SK-N-SH treated with all-trans-retinoic acid at 6 μM for 48 hours (cell line): ENCODE measurements around the gene PXK.

Experiments used
- ATAC-seq: fragments of 200-7000 bp; cut with Tn5 transposase; 3 replicates; pipeline ENCODE4 v1.9.1; 2020; ENCODE audit warnings: mild to moderate bottlenecking, moderate library complexity
- CREB5 ChIP-seq: fragments of 250-450 bp; sonication (Bioruptor Pico); IDR thresholded peaks from 2 replicates; pipeline ENCODE4 v1.5.1; 2020; ENCODE audit warnings: low read depth, mild to moderate bottlenecking, moderate library complexity
- ESRRG ChIP-seq: fragments of 250-450 bp; sonication (Bioruptor Pico); IDR thresholded peaks from 2 replicates; pipeline ENCODE4 v1.6.1; 2021; ENCODE audit warnings: mild to moderate bottlenecking
- GLIS3 ChIP-seq: fragments of 250-450 bp; sonication (Bioruptor Pico); IDR thresholded peaks from 2 replicates; pipeline ENCODE4 v1.5.0; 2020; ENCODE audit warnings: mild to moderate bottlenecking, moderate library complexity
- ISL1 ChIP-seq: fragments of 250-450 bp; sonication (Bioruptor Pico); IDR thresholded peaks from 2 replicates; pipeline ENCODE4 v2.1.2; 2022; ENCODE audit warnings: mild to moderate bottlenecking, moderate library complexity
- OSR1 ChIP-seq: fragments of 250-450 bp; sonication (Bioruptor Pico); IDR thresholded peaks from 2 replicates; pipeline ENCODE4 v1.8.0; 2022; ENCODE audit warnings: moderate library complexity, mild to moderate bottlenecking, inconsistent platforms
- PATZ1 ChIP-seq: fragments of 250-450 bp; sonication (Bioruptor Pico); IDR thresholded peaks from 2 replicates; pipeline ENCODE4 v1.8.0; 2020; ENCODE audit warnings: mild to moderate bottlenecking, moderate library complexity, borderline replicate concordance
- PPARA ChIP-seq: fragments of 250-450 bp; sonication (Bioruptor Pico); IDR thresholded peaks from 2 replicates; pipeline ENCODE4 v1.5.0; 2020; ENCODE audit warnings: mild to moderate bottlenecking, borderline replicate concordance
- RARB ChIP-seq: fragments of 250-450 bp; sonication (Bioruptor Pico); IDR thresholded peaks from 2 replicates; pipeline ENCODE4 v1.8.0; 2021; ENCODE audit warnings: mild to moderate bottlenecking, moderate library complexity
- SNAI2 ChIP-seq: fragments of 250-450 bp; sonication (Bioruptor Pico); IDR thresholded peaks from 2 replicates; pipeline ENCODE4 v1.5.0; 2020; ENCODE audit warnings: mild to moderate bottlenecking, moderate library complexity
- TCF4 ChIP-seq: fragments of 250-450 bp; sonication (Bioruptor Pico); IDR thresholded peaks from 2 replicates; pipeline ENCODE4 v1.8.0; 2021; ENCODE audit warnings: mild to moderate bottlenecking, moderate library complexity, borderline replicate concordance
- TOX ChIP-seq: fragments of 250-450 bp; sonication (Bioruptor Pico); IDR thresholded peaks from 2 replicates; pipeline ENCODE4 v1.8.0; 2021; ENCODE audit warnings: mild to moderate bottlenecking, moderate library complexity, borderline replicate concordance
- TSHZ2 ChIP-seq: fragments of 250-450 bp; sonication (Bioruptor Pico); IDR thresholded peaks from 2 replicates; pipeline ENCODE4 v1.5.0; 2020; ENCODE audit warnings: mild to moderate bottlenecking, moderate library complexity
- ZC3H10 ChIP-seq: fragments of 250-450 bp; sonication (Bioruptor Pico); IDR thresholded peaks from 2 replicates; pipeline ENCODE4 v1.5.1; 2021; ENCODE audit warnings: mild to moderate bottlenecking, moderate library complexity
- ZFP3 ChIP-seq: fragments of 250-450 bp; sonication (Bioruptor Pico); IDR thresholded peaks from 2 replicates; pipeline ENCODE4 v1.5.0; 2020; ENCODE audit warnings: mild to moderate bottlenecking, moderate library complexity
- ZFP30 ChIP-seq: fragments of 450-650 bp; formaldehyde crosslinking; IDR thresholded peaks from 2 replicates; pipeline ENCODE4 v1.5.0; 2022; ENCODE audit warnings: mild to moderate bottlenecking, moderate library complexity
- ZNF565 ChIP-seq: fragments of 450-650 bp; formaldehyde crosslinking; conservative IDR thresholded peaks from 2 replicates; pipeline ENCODE4 v1.5.0; 2020; ENCODE audit warnings: low read depth, mild to moderate bottlenecking, moderate library complexity
- ZNF70 ChIP-seq: fragments of 450-650 bp; formaldehyde crosslinking; IDR thresholded peaks from 2 replicates; pipeline ENCODE4 v1.5.0; 2020; ENCODE audit warnings: mild to moderate bottlenecking, moderate library complexity
- ZNF8 ChIP-seq: fragments of 450-650 bp; formaldehyde crosslinking; IDR thresholded peaks from 2 replicates; pipeline ENCODE4 v1.5.0; 2020; ENCODE audit warnings: mild to moderate bottlenecking, moderate library complexity
- TF ChIP-seq, protein P1 (sequence below): fragments of 250-450 bp; sonication (Bioruptor Pico); IDR thresholded peaks from 2 replicates; pipeline ENCODE4 v1.8.0; 2021; ENCODE audit warnings: low read depth, mild to moderate bottlenecking, moderate library complexity, borderline replicate concordance

The PXK gene

DNA sequence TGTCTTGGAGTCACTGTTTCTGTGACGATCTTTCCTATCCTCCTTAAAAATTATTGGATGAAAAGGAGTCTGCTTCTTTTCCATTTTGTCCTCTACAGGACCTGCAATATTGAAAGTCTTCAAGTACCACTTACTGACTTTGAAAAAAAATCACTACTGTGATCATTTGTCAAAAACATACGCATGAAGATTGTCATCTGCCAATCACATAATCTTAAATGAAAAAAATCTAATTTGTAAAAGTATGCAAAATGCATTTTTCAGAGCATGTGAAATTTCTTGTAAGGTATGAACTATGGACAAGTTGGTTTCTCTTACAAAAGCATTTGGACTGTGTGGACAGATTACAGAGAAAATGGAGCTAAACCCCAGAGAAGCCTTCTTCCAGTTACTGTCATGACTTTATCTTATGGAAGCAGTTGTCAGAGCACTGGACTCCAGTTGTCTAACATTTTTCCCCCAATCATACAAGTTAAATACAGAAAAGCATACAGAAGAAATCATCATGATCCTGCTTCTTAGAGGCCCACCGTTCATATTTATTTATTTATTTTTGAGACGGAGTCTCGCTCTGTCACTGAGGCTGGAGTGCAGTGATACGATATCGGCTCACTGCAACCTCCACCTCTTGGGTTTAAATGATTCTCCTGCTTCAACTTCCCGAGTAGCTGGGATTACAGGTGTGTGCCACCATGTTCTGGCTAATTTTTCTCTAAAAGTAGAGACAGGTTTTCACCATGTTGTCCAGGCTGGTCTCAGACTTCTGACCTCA lies 3.4 kb upstream of the PXK start:
- ATAC-seq: no peak
- TF ChIP-seq ESRRG (CRISPR knock-in tag) (no peak), SNAI2 (CRISPR knock-in tag) (no peak), ZNF70 (CRISPR knock-in tag) (no peak), PATZ1 (CRISPR knock-in tag) (no peak), ZNF565 (CRISPR knock-in tag) (no peak), TOX (no peak), TCF4 (no peak), TSHZ2 (CRISPR knock-in tag) (no peak), OSR1 (CRISPR knock-in tag) (no peak), RARB (CRISPR knock-in tag) (no peak)
- TF ChIP-seq, protein P1, sequence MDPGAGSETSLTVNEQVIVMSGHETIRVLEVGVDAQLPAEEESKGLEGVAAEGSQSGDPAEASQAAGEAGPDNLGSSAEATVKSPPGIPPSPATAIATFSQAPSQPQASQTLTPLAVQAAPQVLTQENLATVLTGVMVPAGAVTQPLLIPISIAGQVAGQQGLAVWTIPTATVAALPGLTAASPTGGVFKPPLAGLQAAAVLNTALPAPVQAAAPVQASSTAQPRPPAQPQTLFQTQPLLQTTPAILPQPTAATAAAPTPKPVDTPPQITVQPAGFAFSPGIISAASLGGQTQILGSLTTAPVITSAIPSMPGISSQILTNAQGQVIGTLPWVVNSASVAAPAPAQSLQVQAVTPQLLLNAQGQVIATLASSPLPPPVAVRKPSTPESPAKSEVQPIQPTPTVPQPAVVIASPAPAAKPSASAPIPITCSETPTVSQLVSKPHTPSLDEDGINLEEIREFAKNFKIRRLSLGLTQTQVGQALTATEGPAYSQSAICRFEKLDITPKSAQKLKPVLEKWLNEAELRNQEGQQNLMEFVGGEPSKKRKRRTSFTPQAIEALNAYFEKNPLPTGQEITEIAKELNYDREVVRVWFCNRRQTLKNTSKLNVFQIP: no peak

DNA sequence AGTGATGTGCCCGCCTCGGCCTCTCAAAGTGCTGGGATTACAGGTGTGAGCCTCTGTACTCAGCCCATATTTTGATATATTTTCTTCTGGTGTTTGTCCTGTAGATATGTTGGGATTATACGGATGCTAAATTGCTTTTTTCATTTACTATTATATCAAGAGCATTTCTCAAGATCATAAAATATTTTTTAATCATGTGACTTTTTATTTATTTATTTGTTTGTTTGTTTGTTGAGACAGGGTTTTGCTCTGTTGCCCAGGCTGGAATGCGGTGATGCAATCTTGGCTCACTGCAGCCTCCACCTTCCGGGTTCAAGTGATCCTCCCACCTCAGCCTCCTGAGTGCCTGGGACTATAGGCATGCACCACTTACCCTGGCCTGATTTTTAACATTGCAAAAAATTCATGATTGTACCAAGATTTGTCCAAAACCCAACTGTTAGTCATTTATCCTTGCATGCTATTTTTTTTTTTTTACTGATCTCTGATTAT lies 2.7 kb upstream of the PXK start:
- TF ChIP-seq TCF4 (no peak), PPARA (CRISPR knock-in tag) (no peak), ESRRG (CRISPR knock-in tag) (no peak), ZFP3 (CRISPR knock-in tag) (no peak), ISL1 (CRISPR knock-in tag) (no peak), OSR1 (CRISPR knock-in tag) (no peak), SNAI2 (CRISPR knock-in tag) (no peak), ZNF8 (CRISPR knock-in tag) (no peak), TSHZ2 (CRISPR knock-in tag) (no peak)
- no peak for ATAC-seq

GRCh38 chr3:58331593-58332152 lies 1.0 kb upstream of the PXK start:
- ATAC-seq: no peak
- no peak for TF ChIP-seq ZNF565 (CRISPR knock-in tag)
- TF ChIP-seq ZNF8 (CRISPR knock-in tag): no peak
- TF ChIP-seq ZFP3 (CRISPR knock-in tag): no peak
- no peak for TF ChIP-seq PATZ1 (CRISPR knock-in tag)
- TF ChIP-seq ESRRG (CRISPR knock-in tag): no peak
- TF ChIP-seq ZNF70 (CRISPR knock-in tag): no peak
- TF ChIP-seq ZC3H10 (CRISPR knock-in tag): no peak
- no peak for TF ChIP-seq PPARA (CRISPR knock-in tag)
- no peak for TF ChIP-seq ZFP30 (CRISPR knock-in tag)
- no peak for TF ChIP-seq GLIS3 (CRISPR knock-in tag)
- TF ChIP-seq CREB5: no peak
